ENCODE results near the gene ARHGEF37. TPM values are rescaled to one million over a fixed set of nuclear protein-coding genes. Genes with fewer than 3 reads are reported as not detected.
"Not testable (repeated sequence)": the region's sequence is repeated elsewhere in the genome, so short reads cannot be mapped to it uniquely, and the experiment has no call there.

ARHGEF37 gene
- total RNA-seq, 2 donors from 2014 or later: 14.1 to 17.3 TPM

DNA sequence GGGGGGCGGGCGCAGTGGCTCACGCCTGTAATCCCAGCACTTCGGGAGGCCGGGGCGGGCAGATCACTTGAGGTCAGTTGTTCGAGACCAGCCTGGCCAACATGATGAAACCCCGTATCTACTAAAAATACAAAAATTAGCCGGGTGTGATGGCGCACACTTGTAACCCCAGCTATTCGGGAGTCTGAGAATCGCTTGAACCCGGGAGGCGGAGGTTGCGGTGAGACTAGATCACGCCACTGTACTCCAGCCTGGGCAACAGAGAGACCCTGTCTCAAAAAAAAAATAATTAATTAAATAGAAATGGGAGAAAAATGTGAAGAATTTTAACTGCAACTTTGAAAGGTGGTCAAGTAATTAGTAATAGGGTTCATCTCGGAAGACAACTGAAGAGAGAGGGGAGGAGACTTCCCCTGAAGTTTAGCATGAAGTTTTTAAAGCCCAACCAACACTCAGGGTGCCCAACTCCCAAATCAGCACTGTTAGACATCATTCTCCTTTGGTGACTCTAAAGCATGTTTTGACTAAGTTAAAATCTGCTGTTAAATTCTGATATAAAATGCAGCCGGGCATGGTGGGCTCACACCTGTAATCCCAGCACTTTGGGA, 28.6 kb upstream of the ARHGEF37 start:
- ATAC-seq: no peak
- intact Hi-C loops (cut with DNase I): loop anchor here (5.0 kb wide), 2 partner anchors 100 to 170 kb away; no protein-coding TSS in a partner anchor
- DNase-seq: no peak

DNA sequence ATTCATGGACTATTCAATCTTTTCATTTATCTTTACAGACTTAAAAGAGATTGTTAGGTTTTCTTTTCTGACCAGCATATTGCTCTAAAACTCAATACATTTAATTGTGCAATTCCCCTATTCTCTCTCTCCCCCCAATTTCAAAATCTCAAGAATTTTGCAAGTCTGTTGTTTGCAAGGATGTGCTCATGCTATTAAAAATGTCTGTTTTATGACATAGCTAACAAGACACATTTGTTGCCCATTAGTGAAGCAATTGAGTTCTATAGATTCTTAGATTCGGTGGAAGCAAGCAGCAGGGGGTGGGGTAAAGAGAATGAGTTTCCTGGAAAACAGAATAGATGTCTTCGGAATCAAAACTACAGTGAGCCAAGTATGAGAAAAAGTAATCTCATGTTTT, 21.6 kb upstream of the ARHGEF37 start:
- ATAC-seq: no peak
- intact Hi-C loops (cut with DNase I): loop anchor here (5.0 to 10.0 kb wide), 3 partner anchors 117 to 415 kb away; partner anchors contain the start of gene ABLIM3 (in 1 of the 2)
- DNase-seq: no peak

DNA sequence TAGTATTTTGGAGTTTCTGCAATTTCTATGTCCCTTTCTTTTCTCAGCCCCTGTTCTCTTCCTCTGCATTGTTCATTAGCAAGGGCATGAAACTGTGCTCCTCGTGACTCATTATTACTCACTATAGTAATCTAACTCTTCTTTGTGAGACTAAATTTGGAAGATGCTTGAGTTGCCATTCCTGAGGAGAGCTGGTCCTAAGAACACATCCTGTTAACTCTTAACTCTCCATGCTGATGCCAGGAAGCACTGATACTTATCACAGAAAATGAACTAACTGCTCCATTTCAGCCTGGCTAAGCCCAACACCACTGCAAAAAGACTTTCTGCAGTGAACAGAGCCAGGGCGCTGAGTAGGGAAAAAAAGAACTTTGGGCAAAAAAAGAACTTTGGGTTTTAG, 19.4 kb upstream of the ARHGEF37 start:
- DNase-seq (no peak), ATAC-seq (peak; percentile 87 to 95)
- intact Hi-C loops (cut with DNase I): loop anchor here (5.0 to 10.0 kb wide), 3 partner anchors 120 to 417 kb away; partner anchors contain the start of gene ABLIM3 (in 1 of the 2)

DNA sequence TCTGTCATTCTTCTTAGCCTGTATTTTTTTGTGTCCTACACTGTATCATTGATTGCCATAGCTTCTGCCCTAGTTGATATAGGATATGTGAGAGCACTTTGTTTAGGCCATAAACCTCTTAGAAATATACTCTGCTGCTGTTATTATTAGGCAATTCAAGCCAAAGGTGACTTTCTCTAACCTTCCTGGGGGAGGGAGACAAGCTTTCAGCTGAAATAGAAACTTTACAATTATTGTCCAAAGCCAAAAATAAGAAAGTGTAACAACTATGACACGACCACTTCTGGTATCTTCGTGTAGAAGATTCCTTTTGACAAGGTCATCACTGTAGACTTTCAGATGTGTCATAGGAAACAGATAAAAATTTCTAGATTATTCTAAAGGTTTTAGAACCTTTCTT, 17.8 kb upstream of the ARHGEF37 start:
- intact Hi-C loops (cut with DNase I): loop anchor here (5.0 to 10.0 kb wide), 3 partner anchors 121 to 419 kb away; partner anchors contain the start of gene ABLIM3 (in 1 of the 2)
- DNase-seq (no peak), ATAC-seq (no peak)

DNA sequence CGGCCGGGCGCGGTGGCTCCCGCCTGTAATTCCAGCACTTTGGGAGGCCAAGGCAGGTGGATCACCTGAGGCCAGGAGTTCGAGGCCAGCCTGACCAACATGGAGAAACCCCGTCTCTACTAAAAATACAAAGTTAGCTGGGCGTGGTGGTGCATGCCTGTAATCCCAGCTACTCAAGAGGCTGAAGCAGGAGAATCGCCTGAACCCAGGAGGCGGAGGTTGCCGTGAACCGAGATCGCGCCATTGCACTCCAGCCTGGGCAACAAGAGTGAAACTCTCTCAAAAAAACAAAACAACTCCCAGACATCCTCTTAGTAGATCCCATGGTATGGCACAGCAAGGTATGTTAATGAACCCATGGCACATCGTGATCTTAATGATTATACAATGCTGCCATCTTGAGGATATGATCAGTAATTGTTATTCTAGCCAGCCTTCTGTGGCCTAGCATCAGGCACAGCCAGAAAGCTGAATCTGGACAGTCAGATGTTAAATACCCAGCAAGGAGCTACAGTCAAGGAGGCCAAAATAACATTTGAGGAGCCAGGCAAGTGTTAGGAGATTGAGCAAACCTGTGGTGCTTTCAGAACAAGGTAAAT, 16.7 kb upstream of the ARHGEF37 start:
- not testable (repeated sequence) for DNase-seq

DNA sequence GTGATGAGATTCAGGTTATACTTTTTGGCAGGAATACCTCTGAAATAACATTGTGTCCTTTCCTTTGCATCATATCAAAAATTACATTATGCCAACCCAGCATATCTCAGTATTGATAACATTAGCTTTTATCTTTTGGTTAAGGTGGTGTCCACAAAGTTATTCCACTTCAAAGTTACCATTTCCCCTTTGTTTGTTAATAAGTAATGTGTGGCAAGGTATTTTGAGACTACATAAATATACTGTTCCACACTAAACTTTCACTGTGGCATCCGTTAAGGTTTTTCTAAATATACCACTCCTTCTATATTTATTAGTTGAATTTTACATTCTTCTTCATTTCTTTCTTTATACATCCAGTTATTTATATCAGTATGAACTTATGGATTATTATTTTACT, 14.1 kb upstream of the ARHGEF37 start:
- DNase-seq: no peak
- intact Hi-C loops (cut with DNase I): loop anchor here (5.0 to 10.0 kb wide), 2 partner anchors 185 to 422 kb away; partner anchors contain the start of gene ABLIM3 (in 1 of the 2)
- no peak for ATAC-seq

More for the DNA sequence above, 16.7 kb upstream of the ARHGEF37 start:
- peak; percentile 82 for ATAC-seq
- intact Hi-C loops (cut with DNase I): loop anchor here (2.0 to 10.0 kb wide), 5 partner anchors 122 to 420 kb away; partner anchors contain the start of gene ABLIM3 (in 1 of the 2)

DNA sequence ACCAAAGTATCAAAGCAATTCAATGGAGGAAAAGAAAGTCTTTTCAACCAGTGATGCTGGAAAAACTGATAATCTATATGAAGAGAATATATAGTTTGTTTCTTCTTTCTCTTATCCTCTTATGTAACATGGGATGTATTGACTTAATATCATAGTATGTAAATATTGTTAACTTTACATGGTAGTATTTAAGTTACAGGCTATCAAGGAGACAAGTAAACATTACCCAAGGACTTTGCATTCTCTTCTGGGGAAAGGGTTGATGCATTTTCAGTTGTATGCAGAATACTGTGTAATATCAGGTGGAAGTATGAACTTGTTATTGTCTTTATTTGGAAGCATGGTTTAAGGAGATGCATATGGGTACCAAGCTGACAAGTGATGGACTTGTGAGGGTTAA, 9.1 kb upstream of the ARHGEF37 start:
- DNase-seq (no peak), ATAC-seq (no peak)
- intact Hi-C loops (cut with DNase I): no loop called here

DNA sequence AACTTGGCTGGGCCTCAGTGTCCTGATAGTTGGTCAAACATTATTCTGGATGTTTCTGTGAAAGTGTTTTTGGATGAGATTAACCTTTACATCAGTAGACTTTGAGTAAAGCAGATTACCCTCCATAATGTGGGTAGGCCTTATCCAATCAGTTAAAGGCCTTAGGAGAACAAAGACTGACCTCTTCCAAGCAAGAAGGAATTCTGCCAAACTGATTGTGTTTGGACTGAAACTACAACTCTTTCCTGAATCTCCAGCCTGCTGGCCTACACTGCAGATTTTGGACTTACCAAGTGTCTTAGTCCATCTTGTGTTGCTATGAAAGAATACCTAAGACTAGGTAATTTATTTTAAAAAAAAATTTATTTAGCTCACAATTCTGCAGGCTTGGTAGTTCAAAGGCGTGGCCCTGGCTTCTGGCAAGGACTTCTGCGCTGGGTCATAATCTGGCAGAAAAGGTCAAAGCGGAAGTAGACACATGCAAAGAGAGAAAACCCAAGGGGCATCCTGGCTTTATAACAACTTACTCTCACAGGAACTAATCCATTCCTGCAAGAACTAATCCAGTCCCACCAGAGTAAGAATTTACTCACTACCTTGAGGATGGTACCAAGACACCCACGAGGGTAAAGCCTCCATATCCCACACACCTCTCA, 8.6 kb upstream of the ARHGEF37 start:
- ATAC-seq (no peak), DNase-seq (no peak)
- intact Hi-C loops (cut with DNase I): no loop called here

DNA sequence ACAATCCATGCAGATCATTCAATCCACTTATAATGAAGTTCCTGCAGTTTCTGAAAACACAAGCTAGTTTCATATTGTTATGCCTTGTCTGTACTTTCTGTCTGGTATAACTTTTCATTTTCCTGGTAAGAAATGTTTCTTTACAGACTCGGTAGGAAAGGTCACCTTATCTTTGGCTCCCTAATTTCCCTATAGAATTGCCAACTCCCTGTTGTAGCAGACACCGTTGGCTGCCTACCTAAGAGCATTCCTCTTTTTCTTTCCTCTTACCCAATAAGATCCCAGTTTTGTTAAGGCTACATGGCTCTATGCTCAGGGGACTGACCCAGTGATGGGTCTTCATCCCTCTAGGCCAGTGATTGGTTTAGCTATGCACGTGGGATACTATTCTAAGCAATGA, 6.2 kb upstream of the ARHGEF37 start:
- DNase-seq: no peak
- intact Hi-C loops (cut with DNase I): no loop called here
- ATAC-seq: no peak

DNA sequence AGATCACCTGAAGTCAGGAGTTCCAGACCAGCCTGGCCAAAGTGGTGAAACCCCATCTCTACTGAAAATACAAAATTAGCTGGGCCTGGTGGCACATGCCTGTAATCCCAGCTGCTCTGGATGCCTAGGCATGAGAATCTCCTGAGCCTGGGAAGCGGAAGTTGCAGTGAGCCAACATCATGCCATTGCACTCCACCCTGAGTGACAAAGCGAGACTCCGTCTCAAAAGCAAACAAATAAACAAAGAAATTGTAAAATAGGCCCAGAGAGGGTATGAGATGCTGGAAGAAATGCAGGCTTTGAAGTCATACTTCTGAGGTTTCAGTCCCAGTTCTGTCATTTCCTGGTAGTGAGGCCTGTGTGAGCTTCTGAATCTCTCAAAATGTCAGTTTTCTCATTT, 5.3 kb upstream of the ARHGEF37 start:
- DNase-seq: no peak
- no peak for ATAC-seq
- intact Hi-C loops (cut with DNase I): no loop called here

DNA sequence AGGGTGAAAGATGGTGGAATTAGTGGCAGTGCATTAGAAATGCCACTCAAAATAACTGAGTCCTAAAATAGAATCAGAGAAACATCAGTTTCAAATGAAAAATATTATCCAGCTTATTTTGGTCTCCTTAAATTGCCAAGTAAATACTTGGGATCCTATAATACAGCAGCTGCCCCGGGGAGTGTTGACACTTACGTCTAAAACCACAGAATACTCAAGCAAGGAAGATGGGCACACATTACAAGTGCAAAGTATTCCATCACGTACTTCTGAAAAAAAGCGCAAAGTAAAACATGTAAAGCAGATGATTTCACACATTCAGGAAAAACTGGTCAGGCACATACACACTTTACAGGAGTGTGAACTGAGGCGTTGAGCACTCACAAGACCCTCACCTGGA, 2.4 kb upstream of the ARHGEF37 start:
- ATAC-seq (no peak), DNase-seq (no peak)
- intact Hi-C loops (cut with DNase I): no loop called here

DNA sequence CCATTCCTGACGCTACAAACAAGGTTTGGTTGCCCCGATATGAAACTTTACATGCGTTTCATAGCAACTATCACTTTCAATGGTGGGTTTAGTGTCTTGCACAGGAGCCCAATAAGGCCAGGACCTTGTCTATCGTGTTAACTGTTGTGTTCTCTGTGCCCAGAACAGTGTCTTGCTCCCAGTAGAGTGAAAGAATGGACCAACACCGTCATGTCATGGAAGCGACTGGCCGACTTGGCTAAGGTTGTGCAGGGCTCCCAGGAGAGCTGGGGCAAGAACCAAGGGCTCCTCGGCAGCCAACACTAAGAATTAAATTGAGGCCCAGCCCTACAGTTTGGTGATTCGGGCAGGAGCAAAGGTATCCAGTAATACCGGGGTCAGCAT, 498 bp upstream of the ARHGEF37 start:
- ATAC-seq (peak; percentile 44 to 54), DNase-seq (no peak)
- intact Hi-C loops (cut with DNase I): no loop called here

DNA sequence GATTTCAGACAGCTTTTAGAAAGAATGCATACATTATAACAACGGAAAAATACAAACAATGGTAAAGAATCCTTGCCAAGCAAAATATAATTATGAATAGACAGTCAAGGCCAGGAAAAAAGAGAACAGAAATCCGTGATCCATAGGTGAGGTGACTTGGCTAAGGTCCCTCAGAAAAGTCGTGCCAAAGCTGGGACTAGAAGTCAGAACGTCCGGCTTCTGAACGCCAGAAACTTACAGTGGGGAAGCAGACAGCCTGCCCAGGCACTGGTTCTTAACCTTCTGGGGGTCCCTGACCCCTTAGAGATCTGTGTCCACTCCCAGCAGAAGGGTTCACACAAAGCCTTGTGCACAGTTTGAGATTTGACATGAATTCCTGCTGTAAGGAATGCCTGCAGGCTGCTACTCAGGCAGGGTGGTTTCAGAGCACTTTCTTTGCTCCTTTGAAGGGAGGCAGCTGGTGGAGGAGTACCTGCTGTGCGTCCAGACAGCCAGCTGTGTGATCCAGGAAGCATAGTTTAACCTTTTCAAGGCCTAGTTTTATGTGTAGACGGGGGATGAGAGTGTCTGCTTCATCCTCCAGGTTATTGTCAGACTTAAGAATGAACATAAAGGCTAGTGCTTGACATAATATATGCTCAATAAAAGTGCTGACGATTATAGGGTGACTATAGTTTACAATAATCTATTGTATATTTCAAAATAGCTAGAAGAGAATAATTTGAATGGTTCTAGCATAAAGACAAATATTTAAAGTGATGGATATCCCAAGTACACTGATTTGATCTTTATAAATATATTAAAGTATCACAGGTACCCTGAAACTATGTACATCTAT, 852 bp downstream of the ARHGEF37 start:
- intact Hi-C loops (cut with DNase I): no loop called here
- no peak for DNase-seq
- peak; percentile 4 to 35 for ATAC-seq

DNA sequence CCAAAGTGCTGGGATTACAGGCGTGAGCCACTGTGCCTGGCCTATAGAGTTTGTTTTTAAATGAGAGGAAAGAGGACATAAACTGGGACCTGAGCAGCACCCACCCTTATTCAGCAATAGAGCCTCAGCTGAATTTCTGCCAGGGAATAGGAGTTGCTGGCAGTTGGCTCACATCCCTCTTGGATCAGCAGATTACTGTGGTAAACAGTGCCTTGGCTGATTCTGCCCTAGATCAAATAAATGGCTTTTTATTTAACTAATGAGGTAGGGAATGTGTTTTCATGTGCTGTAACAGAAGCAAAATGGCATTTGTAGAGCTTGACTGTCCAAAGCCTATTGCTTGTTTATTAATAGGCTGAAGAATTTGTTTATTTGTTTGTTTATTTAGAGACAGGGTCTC, 2.1 kb downstream of the ARHGEF37 start:
- intact Hi-C loops (cut with DNase I): no loop called here
- peak in 1 of 2 donors; percentile 11 for ATAC-seq
- no peak for DNase-seq

DNA sequence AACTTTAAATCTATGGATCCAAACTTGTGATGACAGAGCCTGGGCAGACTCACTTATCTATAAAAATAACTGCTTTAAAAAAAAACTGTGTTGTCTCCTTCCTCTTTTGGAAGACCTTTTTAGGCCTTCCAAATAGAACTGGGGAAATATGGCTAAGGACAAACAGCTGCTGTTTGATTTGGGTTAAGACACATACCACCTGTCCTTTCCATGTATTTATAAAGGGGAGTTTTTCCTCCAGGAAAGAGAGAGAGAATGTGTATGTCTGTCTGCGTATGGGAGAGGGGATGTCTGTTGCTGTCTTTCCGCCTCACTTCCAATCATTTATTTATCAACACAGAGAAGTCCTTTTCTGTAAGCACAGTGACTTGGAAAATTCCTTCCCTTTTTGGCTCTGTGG, 2.8 kb downstream of the ARHGEF37 start:
- ATAC-seq: no peak
- DNase-seq: no peak
- intact Hi-C loops (cut with DNase I): no loop called here

DNA sequence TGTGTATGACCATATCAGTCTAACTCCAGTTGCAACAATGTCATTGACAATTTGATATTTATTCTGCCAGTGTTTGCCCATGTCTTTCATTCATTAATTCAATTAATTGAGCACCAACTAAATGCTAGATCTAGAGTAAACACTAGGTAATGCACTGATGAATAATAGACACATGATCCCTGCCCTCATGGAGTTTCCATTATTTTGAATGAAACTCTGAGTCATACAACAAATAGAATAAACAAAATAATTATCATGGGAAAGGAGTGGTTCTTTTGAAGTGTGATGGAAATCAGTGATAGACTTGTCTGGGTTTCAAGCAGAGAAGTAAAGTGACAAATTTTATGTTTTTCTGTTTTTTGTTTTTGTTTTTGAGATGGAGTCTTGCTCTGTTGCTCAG, 4.6 kb downstream of the ARHGEF37 start:
- DNase-seq (no peak), ATAC-seq (no peak)
- intact Hi-C loops (cut with DNase I): no loop called here

DNA sequence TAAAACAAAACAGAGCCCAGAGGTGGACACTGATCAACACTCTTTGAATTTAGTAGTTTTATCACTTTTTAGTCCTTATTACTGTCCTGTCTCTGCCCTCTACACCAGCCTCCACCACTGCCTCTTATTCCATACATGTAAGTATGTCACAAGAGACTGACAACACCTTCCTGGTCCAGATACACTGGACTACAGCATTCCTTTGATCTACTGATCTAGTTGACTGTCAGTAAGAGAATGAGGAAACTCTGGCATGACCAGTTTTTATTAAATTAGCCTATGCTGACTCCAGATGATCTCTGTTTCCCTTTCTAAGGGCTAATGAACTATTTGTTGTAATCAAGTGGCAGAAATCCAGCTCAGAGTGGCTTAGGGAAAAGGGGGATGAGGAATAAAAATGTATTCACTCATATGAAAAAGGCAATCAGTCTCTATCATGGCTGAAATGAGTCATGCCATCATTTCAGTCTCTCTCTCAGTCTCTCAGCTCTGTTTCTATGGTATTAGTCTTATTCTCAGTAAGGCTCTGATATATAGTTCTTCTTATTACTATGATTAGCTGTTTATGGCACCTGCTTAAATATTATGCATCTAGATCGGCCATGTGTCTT, 5.5 kb downstream of the ARHGEF37 start:
- peak in 1 of 2 donors; percentile 20 for ATAC-seq
- intact Hi-C loops (cut with DNase I): no loop called here
- no peak for DNase-seq

DNA sequence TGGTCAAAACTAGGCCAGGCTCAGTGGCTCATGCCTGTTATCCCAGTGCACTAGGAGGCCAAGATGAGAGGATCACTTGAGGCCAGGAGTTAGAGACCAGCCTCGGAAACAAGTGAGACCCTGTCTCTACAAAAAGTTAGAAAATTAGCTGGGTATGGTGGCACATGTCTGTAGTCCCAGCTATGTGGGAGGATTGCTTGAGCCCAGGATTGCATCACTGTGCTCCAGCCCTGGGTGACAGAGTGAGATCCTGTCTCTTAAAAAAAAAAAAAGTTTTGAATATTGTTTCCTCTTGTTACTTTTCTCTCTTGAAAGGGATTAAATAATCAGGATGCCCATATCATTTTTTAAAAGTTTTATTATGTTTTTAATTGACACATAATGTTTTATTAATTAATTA, 7.6 kb downstream of the ARHGEF37 start:
- DNase-seq (no peak), ATAC-seq (peak in 1 of 2 donors; percentile 12)
- intact Hi-C loops (cut with DNase I): no loop called here

DNA sequence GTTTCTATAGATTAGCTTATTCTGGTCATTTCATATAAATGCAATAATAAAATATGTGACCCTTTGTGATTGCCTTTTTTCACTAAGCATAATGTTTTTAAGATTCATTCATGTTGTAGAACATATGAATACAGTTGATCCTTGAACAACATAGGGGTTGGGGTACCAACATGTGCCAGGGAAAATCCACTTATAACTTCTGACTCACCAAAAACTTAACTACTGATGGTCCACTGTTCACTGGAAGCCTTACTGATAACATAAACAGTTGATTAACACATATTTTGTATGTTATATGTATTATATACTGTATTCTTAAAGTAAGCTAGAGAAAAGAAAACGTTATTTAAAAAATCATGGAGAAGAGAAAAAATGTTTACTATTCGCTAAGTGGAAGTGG, 12.1 kb downstream of the ARHGEF37 start:
- no peak for DNase-seq
- intact Hi-C loops (cut with DNase I): no loop called here
- no peak for ATAC-seq

All from left cardiac atrium (tissue), 4 donors.